GM21619 (cell line): ENCODE results near the gene FBXL5.
A peak's percentile ranks its signal among the peaks of the same experiment; 100 is the strongest.

Experiments used
- ATAC-seq: cut with Tn5 transposase; IDR thresholded peaks from one replicate; pipeline ENCODE4 v1.9.1; 2021; ENCODE audit not compliant: unreplicated experiment

FBXL5 gene

GRCh38 chr4:15655223-15656037 is at the start of gene FBXL5:
Gene FBXL5 (minus strand): TSS chr4:15655357. CDS start chr4:15655287, 70 bp downstream.
- peak; percentile 62 for ATAC-seq

- no peak for ATAC-seq
These were observed 49.0 kb upstream of the FBXL5 start for GRCh38 chr4:15704129-15704528.

GRCh38 chr4:15703439-15703838 is 48.3 kb upstream of the FBXL5 start:
- no peak for ATAC-seq

- peak; percentile 90 for ATAC-seq
These were observed 47.8 kb upstream of the FBXL5 start, which contains the start of gene BST1 for GRCh38 chr4:15702941-15703403. Gene BST1 (plus strand): TSS chr4:15703065. CDS start chr4:15703145, 80 bp downstream.

GRCh38 chr4:15696866-15697265 is 41.7 kb upstream of the FBXL5 start:
- ATAC-seq = no peak

GRCh38 chr4:15695729-15696128 is 40.6 kb upstream of the FBXL5 start:
- ATAC-seq = no peak

- ATAC-seq = no peak
These were observed 40.1 kb upstream of the FBXL5 start for GRCh38 chr4:15695240-15695699.

- ATAC-seq = no peak
These were observed 39.3 kb upstream of the FBXL5 start for GRCh38 chr4:15694431-15694830.

GRCh38 chr4:15692602-15693001 is 37.4 kb upstream of the FBXL5 start:
- ATAC-seq = no peak

GRCh38 chr4:15691346-15692135 is 36.4 kb upstream of the FBXL5 start:
- ATAC-seq = no peak

GRCh38 chr4:15690020-15690809 is 35.1 kb upstream of the FBXL5 start:
- no peak for ATAC-seq

- no peak for ATAC-seq
These were observed 34.4 kb upstream of the FBXL5 start for GRCh38 chr4:15689540-15689939.

GRCh38 chr4:15688051-15688450 is 32.9 kb upstream of the FBXL5 start:
- ATAC-seq = no peak

- ATAC-seq = no peak
These were observed 29.3 kb upstream of the FBXL5 start for GRCh38 chr4:15684498-15684897.

- no peak for ATAC-seq
These were observed 28.0 kb upstream of the FBXL5 start for GRCh38 chr4:15683143-15683495.

- no peak for ATAC-seq
These were observed 27.3 kb upstream of the FBXL5 start for GRCh38 chr4:15682242-15683142.

GRCh38 chr4:15681372-15682241 is 26.4 kb upstream of the FBXL5 start, which contains the start of gene FAM200B:
Gene FAM200B (plus strand): TSS chr4:15681827. CDS start chr4:15686978, 5,151 bp downstream.
- peak; percentile 91 for ATAC-seq

GRCh38 chr4:15681067-15681371 is 25.9 kb upstream of the FBXL5 start:
- no peak for ATAC-seq

GRCh38 chr4:15677507-15677988 is 22.4 kb upstream of the FBXL5 start:
- ATAC-seq = no peak
